Stimulated activated CD8-positive, alpha-beta memory T cell treated with anti-CD3 and anti-CD28 coated beads, Interleukin-12 subunit alpha, Interleukin-12 subunit beta, amount 100 ng/mL, for 24 hours (primary cell): ENCODE data around the gene WDFY2.
A peak's percentile ranks its signal among the peaks of the same experiment; 100 is the strongest.

ENCODE experiments used
- DNase-seq: peaks from one replicate; pipeline ENCODE4 v3.0.0-alpha.2; 2020; ENCODE audit errors: extremely low read depth

Gene WDFY2

GRCh38 chr13:51738226-51738905, 154.1 kb downstream of the WDFY2 start:
- DNase-seq = no peak

GRCh38 chr13:51739027-51739764, 154.9 kb downstream of the WDFY2 start:
- no peak for DNase-seq

GRCh38 chr13:51740698-51741097, 156.4 kb downstream of the WDFY2 start:
- DNase-seq = no peak

GRCh38 chr13:51742031-51742430, 157.8 kb downstream of the WDFY2 start:
- DNase-seq = no peak

- no peak for DNase-seq
Observed at GRCh38 chr13:51742611-51743010, 158.3 kb downstream of the WDFY2 start.

GRCh38 chr13:51745243-51745642, 161.0 kb downstream of the WDFY2 start:
- DNase-seq = no peak

- DNase-seq = no peak
Observed at GRCh38 chr13:51746802-51747201, 162.5 kb downstream of the WDFY2 start.

- no peak for DNase-seq
Observed at GRCh38 chr13:51747438-51748434, 163.5 kb downstream of the WDFY2 start.

- DNase-seq = no peak
Observed at GRCh38 chr13:51756651-51757050, 172.4 kb downstream of the WDFY2 start.

GRCh38 chr13:51758691-51759090, 174.4 kb downstream of the WDFY2 start:
- DNase-seq = no peak

GRCh38 chr13:51759240-51759639, 175.0 kb downstream of the WDFY2 start:
- DNase-seq = no peak

GRCh38 chr13:51760592-51760991, 176.3 kb downstream of the WDFY2 start:
- no peak for DNase-seq

GRCh38 chr13:51761643-51762350, 177.5 kb downstream of the WDFY2 start:
- DNase-seq = no peak

- no peak for DNase-seq
Observed at GRCh38 chr13:51763486-51763885, 179.2 kb downstream of the WDFY2 start.

GRCh38 chr13:51764184-51765141, 180.2 kb downstream of the WDFY2 start:
- peak; percentile 45 for DNase-seq

- DNase-seq = no peak
Observed at GRCh38 chr13:51765142-51765515, 180.9 kb downstream of the WDFY2 start.

- no peak for DNase-seq
Observed at GRCh38 chr13:51767100-51767499, 182.8 kb downstream of the WDFY2 start.

GRCh38 chr13:51768378-51768921, 184.2 kb downstream of the WDFY2 start:
- DNase-seq = no peak

- DNase-seq = no peak
Observed at GRCh38 chr13:51768976-51769375, 184.7 kb downstream of the WDFY2 start.

GRCh38 chr13:51769455-51770127, 185.3 kb downstream of the WDFY2 start:
- no peak for DNase-seq
